ENCODE measurements around the gene HSPD1. TPM values are rescaled to one million over a fixed set of nuclear protein-coding genes. Genes with fewer than 3 reads are reported as not detected.

Gene HSPD1
- total and polyA plus RNA-seq, 9 of the 15 experiments (the other 6 are each of a cell fraction or from before 2014, with no cell fraction given) = 398 to 1,014 (median 622) TPM

GRCh38 chr2:197453123-197453913 lies 46.3 kb downstream of the HSPD1 start, which contains the start of gene COQ10B (continued):
- TF ChIP-seq ZNF41 (CRISPR knock-in tag; conservative IDR thresholded peaks at IDR 0.05) (0 out of 2 replicates have a peak, but pooled peaks have one; percentile 47), ZC3H4 (CRISPR knock-in tag; IDR thresholded peaks at IDR 0.05; ENCODE audit: borderline replicate concordance) (no peak), ZBTB40 (IDR thresholded peaks at IDR 0.05) (peak; percentile 75), ZBTB40 (CRISPR knock-in tag; IDR thresholded peaks at IDR 0.05) (no peak), RCOR1 (IDR thresholded peaks at IDR 0.05; ENCODE audit: borderline replicate concordance in 1 of 2, low read depth in 2 of 2, low read length in 2 of 2) (peak in 1 of 2 experiments; percentile 3; a peak in 1 of 4 replicates), SNRNP70 (optimal IDR thresholded peaks at IDR 0.05; ENCODE audit: low read depth, low read length) (no peak), PKNOX1 (IDR thresholded peaks at IDR 0.05) (peak; percentile 88), ZNF764 (CRISPR knock-in tag; IDR thresholded peaks at IDR 0.05; ENCODE audit: low read depth) (no peak), MLLT1 (IDR thresholded peaks at IDR 0.05) (peak; percentile 52 to 70; a peak in 2 of 4 replicates), ZNF77 (CRISPR knock-in tag; IDR thresholded peaks at IDR 0.05) (no peak), SIN3B (IDR thresholded peaks at IDR 0.05; ENCODE audit: low read depth) (no peak; the same call in 1 of the 2 replicates), ZNF57 (CRISPR knock-in tag; IDR thresholded peaks at IDR 0.05) (no peak), IFI16 (CRISPR knock-in tag; IDR thresholded peaks at IDR 0.05) (no peak), FOXK2 (conservative IDR thresholded peaks at IDR 0.05 in 1 of 2, IDR thresholded peaks at IDR 0.05 in 1 of 2; ENCODE audit: low read depth in 2 of 2) (peak; percentile 19 to 27; a peak in 1 of 4 replicates)

Measured in K562 (cell line).